Astrocyte (in vitro differentiated cells and primary cell): Measurements from ENCODE around the gene MEGF11. TPM values are rescaled to one million over a fixed set of nuclear protein-coding genes. Genes with fewer than 3 reads are reported as not detected.

Experiments
- DNase-seq: peaks from one replicate; pipeline ENCODE4 v3.0.0-alpha.2; 2010; ENCODE audit warnings: low read depth
- FAIRE-seq: peaks from 2 replicates; lab custom pipeline; 2011; peaks lifted over from hg19 to GRCh38; lab: Jason Lieb, UNC
- H2AFZ ChIP-seq: 2 replicates; pipeline ENCODE4 v1.6.0; 2012; ENCODE audit warnings: low read depth, low read length, inconsistent platforms
- H3K27ac ChIP-seq: 2 replicates; pipeline ENCODE4 v1.5.1; 2011; ENCODE audit warnings: low read depth, low read length, inconsistent platforms
- H3K27me3 ChIP-seq: 2 replicates; pipeline ENCODE4 v1.6.0; 2011; ENCODE audit warnings: low read length, inconsistent platforms; ENCODE audit not compliant: insufficient read depth
- H3K36me3 ChIP-seq: 2 replicates; pipeline ENCODE4 v1.5.1; 2011; ENCODE audit warnings: low read length, inconsistent platforms; ENCODE audit not compliant: insufficient read depth
- H3K4me1 ChIP-seq: 2 replicates; pipeline ENCODE4 v1.5.1; 2011; ENCODE audit warnings: low read length, inconsistent platforms; ENCODE audit not compliant: insufficient read depth
- H3K4me2 ChIP-seq: 2 replicates; pipeline ENCODE4 v1.6.0; 2012; ENCODE audit warnings: low read length, inconsistent platforms
- H3K4me3 ChIP-seq: 2 replicates; pipeline ENCODE4 v1.5.1; 2011; ENCODE audit warnings: low read depth, mild to moderate bottlenecking, low read length, inconsistent platforms; ENCODE audit not compliant: insufficient read depth
- H3K79me2 ChIP-seq: 2 replicates; pipeline ENCODE4 v1.6.0; 2012; ENCODE audit warnings: mild to moderate bottlenecking, low read length, inconsistent platforms; ENCODE audit not compliant: insufficient read depth
- H3K9ac ChIP-seq: 2 replicates; pipeline ENCODE4 v1.6.0; 2012; ENCODE audit warnings: mild to moderate bottlenecking, low read length, inconsistent platforms
- H3K9me3 ChIP-seq: 2 replicates; pipeline ENCODE4 v1.5.1; 2012; ENCODE audit warnings: low read depth, mild to moderate bottlenecking, low read length, inconsistent platforms; ENCODE audit not compliant: insufficient read depth
- H4K20me1 ChIP-seq: 2 replicates; pipeline ENCODE4 v1.6.0; 2012; ENCODE audit warnings: low read length, inconsistent platforms; ENCODE audit not compliant: insufficient read depth
- H3K27ac Mint-ChIP-seq: one replicate; pipeline ENCODE4 v1.8.0; 2021; ENCODE audit warnings: mild to moderate bottlenecking, mixed read lengths; ENCODE audit not compliant: unreplicated experiment
- H3K27me3 Mint-ChIP-seq: one replicate; pipeline ENCODE4 v1.8.0; 2021; ENCODE audit warnings: low read depth, mixed read lengths; ENCODE audit not compliant: unreplicated experiment
- H3K36me3 Mint-ChIP-seq: one replicate; pipeline ENCODE4 v1.8.0; 2021; ENCODE audit warnings: low read depth, mixed read lengths; ENCODE audit not compliant: unreplicated experiment
- H3K4me1 Mint-ChIP-seq: one replicate; pipeline ENCODE4 v1.8.0; 2021; ENCODE audit warnings: low read depth, mixed read lengths; ENCODE audit not compliant: unreplicated experiment
- H3K4me3 Mint-ChIP-seq: one replicate; pipeline ENCODE4 v1.8.0; 2021; ENCODE audit warnings: mild to moderate bottlenecking, moderate library complexity, mixed read lengths; ENCODE audit not compliant: unreplicated experiment
- H3K9me3 Mint-ChIP-seq: one replicate; pipeline ENCODE4 v1.8.0; 2021; ENCODE audit warnings: mild to moderate bottlenecking, mixed read lengths; ENCODE audit not compliant: unreplicated experiment
- EZH2 ChIP-seq: IDR thresholded peaks from 2 replicates; pipeline ENCODE4 v1.6.1; 2012; ENCODE audit warnings: mild to moderate bottlenecking, low read length, inconsistent platforms; ENCODE audit not compliant: insufficient read depth
- total RNA-seq: library from RNA; stranded (reverse); gene quantifications from 2 replicates; pipeline ENCODE4 v1.2.1, GENCODE V29; 2021
- TF ChIP-seq, protein P1 (sequence below): IDR thresholded peaks from 2 replicates; pipeline ENCODE4 v1.5.1; 2011; ENCODE audit warnings: low read depth, mild to moderate bottlenecking, inconsistent platforms, low read length, moderate library complexity; ENCODE audit not compliant: insufficient read depth

The MEGF11 gene
- total RNA-seq, 1 donor from 2014 or later = 0.16 TPM

DNA sequence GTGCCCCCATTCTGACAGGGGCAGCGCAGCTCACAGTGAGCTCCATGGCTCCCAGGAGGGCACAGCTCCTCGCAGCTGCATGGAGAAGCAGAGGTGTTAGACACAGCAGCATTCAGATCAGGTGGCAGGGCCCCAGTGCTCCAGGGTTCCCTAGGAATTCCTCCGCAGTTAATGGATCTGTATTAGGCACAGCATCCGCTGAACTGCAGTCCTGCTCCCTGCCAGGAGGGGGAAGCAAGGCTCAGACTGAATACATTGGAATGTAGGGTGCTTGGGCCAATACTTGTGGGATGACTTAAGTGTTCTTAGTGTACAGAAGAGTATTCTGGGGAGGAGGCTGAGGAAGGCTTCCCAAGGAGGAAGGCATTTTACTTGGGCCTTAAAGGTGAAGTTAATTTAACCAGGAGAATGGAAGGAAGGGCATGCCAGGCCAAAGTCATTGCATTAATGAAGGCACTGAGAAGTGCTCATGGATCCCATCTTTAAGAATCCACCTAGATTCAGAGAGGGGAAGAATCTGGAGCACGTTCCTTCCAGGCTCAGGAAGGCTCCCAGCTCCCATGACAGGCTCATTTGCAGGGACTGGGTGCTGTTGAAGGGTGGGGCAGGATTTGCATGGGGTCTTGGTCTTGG, 272.6 kb downstream of the MEGF11 start:
- Mint-ChIP-seq H3K36me3 (no peaks in the 10 kb centered on the region), H3K4me3 (no peak overlapping the region), H3K9me3 (no peaks in the 10 kb centered on the region), H3K4me1 (peaks cover 20% of the 10 kb centered on the region), H3K27ac (no peak overlapping the region), H3K27me3 (peaks cover 30% of the 10 kb centered on the region)
- H4K20me1 ChIP-seq = no peaks in the 10 kb centered on the region
- FAIRE-seq = peak; percentile 63
- H3K4me3 ChIP-seq = no peak overlapping the region
- H3K4me2 ChIP-seq = no peak overlapping the region
- H3K36me3 ChIP-seq = no peaks in the 10 kb centered on the region
- no peak overlapping the region for H3K27ac ChIP-seq
- H3K9me3 ChIP-seq = no peaks in the 10 kb centered on the region
- H3K79me2 ChIP-seq = no peaks in the 10 kb centered on the region
- H3K27me3 ChIP-seq = peaks cover 26% of the 10 kb centered on the region
- no peak overlapping the region for H3K9ac ChIP-seq
- no peaks in the 10 kb centered on the region for H3K4me1 ChIP-seq
- peak; percentile 70 for DNase-seq
- no peak overlapping the region for H2AFZ ChIP-seq
- TF ChIP-seq, protein P1, sequence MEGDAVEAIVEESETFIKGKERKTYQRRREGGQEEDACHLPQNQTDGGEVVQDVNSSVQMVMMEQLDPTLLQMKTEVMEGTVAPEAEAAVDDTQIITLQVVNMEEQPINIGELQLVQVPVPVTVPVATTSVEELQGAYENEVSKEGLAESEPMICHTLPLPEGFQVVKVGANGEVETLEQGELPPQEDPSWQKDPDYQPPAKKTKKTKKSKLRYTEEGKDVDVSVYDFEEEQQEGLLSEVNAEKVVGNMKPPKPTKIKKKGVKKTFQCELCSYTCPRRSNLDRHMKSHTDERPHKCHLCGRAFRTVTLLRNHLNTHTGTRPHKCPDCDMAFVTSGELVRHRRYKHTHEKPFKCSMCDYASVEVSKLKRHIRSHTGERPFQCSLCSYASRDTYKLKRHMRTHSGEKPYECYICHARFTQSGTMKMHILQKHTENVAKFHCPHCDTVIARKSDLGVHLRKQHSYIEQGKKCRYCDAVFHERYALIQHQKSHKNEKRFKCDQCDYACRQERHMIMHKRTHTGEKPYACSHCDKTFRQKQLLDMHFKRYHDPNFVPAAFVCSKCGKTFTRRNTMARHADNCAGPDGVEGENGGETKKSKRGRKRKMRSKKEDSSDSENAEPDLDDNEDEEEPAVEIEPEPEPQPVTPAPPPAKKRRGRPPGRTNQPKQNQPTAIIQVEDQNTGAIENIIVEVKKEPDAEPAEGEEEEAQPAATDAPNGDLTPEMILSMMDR = peak; percentile 69
- no peak for TF ChIP-seq EZH2

DNA sequence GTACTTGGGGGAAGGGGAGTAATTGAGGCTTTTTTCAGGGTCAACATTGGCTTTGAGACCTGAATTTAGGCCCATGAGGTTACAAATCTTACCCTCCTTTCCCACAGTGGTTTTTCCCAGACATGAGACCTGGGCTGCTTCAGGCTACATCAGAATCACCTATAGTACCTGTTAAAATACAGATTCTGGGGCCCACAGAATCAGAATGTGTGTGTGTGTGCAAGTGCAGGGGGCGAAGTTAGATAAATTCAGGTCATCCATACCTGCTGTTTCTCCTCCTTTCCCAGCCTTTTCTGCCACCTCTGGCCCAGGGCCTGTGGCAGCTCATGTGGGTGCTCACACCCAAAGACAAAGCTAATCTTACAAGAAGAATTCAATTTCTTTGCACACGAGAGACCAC, 273.7 kb downstream of the MEGF11 start:
- no peaks in the 10 kb centered on the region for H4K20me1 ChIP-seq
- peaks cover 20% of the 10 kb centered on the region for H3K27me3 ChIP-seq
- Mint-ChIP-seq H3K27ac (no peak overlapping the region), H3K27me3 (peaks cover 33% of the 10 kb centered on the region), H3K9me3 (no peaks in the 10 kb centered on the region), H3K36me3 (no peaks in the 10 kb centered on the region), H3K4me1 (peaks cover 20% of the 10 kb centered on the region), H3K4me3 (peak overlapping the region; percentile 24)
- no peak for FAIRE-seq
- no peaks in the 10 kb centered on the region for H3K9me3 ChIP-seq
- no peak overlapping the region for H3K27ac ChIP-seq
- no peaks in the 10 kb centered on the region for H3K4me1 ChIP-seq
- H3K4me3 ChIP-seq = no peak overlapping the region
- no peak overlapping the region for H3K9ac ChIP-seq
- H3K36me3 ChIP-seq = no peaks in the 10 kb centered on the region
- no peak overlapping the region for H2AFZ ChIP-seq
- H3K79me2 ChIP-seq = no peaks in the 10 kb centered on the region
- DNase-seq = no peak
- TF ChIP-seq, protein P1 = no peak
- no peak overlapping the region for H3K4me2 ChIP-seq

DNA sequence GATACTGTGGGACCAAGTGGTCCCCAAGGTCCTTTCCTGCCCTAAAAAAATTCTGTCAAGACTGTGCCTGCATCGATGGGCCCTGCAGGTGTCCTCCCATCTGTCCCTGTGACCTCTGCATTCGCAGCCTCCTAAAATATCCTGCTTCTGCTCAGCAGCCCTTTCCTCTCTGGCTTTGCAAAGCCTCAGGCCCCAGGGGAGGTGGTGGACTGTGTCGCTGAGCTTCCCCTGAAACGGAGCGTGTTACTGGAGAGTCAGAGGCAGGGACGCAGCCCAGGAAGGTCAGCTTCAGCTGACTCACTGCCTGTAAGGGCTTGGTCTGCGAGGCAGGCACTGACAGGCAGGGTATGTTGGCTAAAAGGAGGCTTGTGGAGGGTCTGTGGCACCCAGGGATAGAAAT, 274.2 kb downstream of the MEGF11 start:
- Histone ChIP-seq H3K9me3 (no peaks in the 10 kb centered on the region), H3K9ac (no peak overlapping the region), H3K4me2 (no peak overlapping the region), H3K27ac (no peak overlapping the region), H3K36me3 (no peaks in the 10 kb centered on the region), H3K79me2 (no peaks in the 10 kb centered on the region), H3K4me3 (no peak overlapping the region), H4K20me1 (no peaks in the 10 kb centered on the region), H3K4me1 (no peaks in the 10 kb centered on the region), H3K27me3 (peaks cover 20% of the 10 kb centered on the region), H2AFZ (no peak overlapping the region)
- Mint-ChIP-seq H3K27ac (no peak overlapping the region), H3K4me1 (peaks cover 20% of the 10 kb centered on the region), H3K9me3 (no peaks in the 10 kb centered on the region), H3K4me3 (peak overlapping the region; percentile 24), H3K27me3 (peaks cover 33% of the 10 kb centered on the region), H3K36me3 (no peaks in the 10 kb centered on the region)
- TF ChIP-seq, protein P1 = no peak
- no peak for TF ChIP-seq EZH2
- no peak for FAIRE-seq
- no peak for DNase-seq
